Upper lobe of left lung (tissue), 4 donors: ENCODE data around the gene VKORC1.

Experiments used
- CTCF ChIP-seq, 6 experiments: fragments of 450-650 bp in 4 of 6; fragments of 200-600 bp in 2 of 6; sonication (generic) in 2 of 6; IDR thresholded peaks; one replicate each; pipeline ENCODE4 v1.5.1; 2016 to 2019; ENCODE audit warnings: antibody characterized with exemption in 6 of 6
- EP300 ChIP-seq, 4 donors: sonication (generic); formaldehyde crosslinking; IDR thresholded peaks; one replicate each; pipeline ENCODE4 v1.5.1; 2017; ENCODE audit warnings: antibody characterized with exemption in 4 of 4, control low read depth in 2 of 4

- TF ChIP-seq CTCF (IDR thresholded peaks at IDR 0.05) = no peak
- no peak for TF ChIP-seq EP300 (IDR thresholded peaks at IDR 0.05)
Measured at GRCh38 chr16:31084584-31085302, 9.9 kb downstream of the VKORC1 start.
